SU-DHL-6 (cell line): ENCODE data around the gene LHX2.

Source experiments
- CTCF ChIP-seq: fragments of 200-600 bp; sonication (generic); IDR thresholded peaks from one replicate; pipeline ENCODE4 v1.5.1; 2017; ENCODE audit warnings: antibody characterized with exemption, mild to moderate bottlenecking, low read length, moderate library complexity; ENCODE audit not compliant: insufficient read depth, poor library complexity, severe bottlenecking
- EZH2phosphoT487 ChIP-seq: fragments of 200-600 bp; sonication (generic), shearing (Covaris generic); conservative IDR thresholded peaks from 2 replicates; pipeline ENCODE4 v1.6.1; 2018; ENCODE audit warnings: mild to moderate bottlenecking, antibody characterized with exemption, low read length, moderate library complexity, mixed read lengths

- TF ChIP-seq CTCF (no peak), EZH2phosphoT487 (no peak)
These were observed 44.2 kb upstream of the LHX2 start for GRCh38 chr9:123967323-123967722.
